Measurements from ENCODE around the gene CNTNAP2. TPM values are rescaled to one million over a fixed set of nuclear protein-coding genes. Genes with fewer than 3 reads are reported as not detected.

The CNTNAP2 gene
- total RNA-seq, 2 donors from 2014 or later: 171 to 228 TPM

DNA sequence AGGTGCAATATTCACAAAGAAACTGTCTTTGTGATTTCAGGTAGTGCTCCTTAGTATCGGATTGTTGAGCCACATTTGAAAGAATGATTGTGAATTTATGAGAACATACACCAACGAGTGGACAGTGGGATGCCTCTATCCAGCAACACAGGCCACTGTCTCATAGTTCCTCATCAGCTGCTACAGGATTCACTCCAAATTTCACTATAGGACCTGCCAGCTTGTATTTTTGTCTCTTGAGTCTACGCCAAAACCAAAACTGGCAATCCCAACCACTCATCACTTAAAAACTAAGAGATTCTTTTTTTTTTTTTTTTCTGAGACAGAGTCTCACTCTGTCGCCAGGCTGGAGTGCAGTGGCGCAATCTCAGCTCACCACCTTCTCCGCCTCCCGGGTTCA lies 964.5 kb downstream of the CNTNAP2 start:
- H3K36me3 Mint-ChIP-seq (ENCODE audit: low read depth): no peaks in the 10 kb centered on the region
- TF ChIP-seq, protein P1, sequence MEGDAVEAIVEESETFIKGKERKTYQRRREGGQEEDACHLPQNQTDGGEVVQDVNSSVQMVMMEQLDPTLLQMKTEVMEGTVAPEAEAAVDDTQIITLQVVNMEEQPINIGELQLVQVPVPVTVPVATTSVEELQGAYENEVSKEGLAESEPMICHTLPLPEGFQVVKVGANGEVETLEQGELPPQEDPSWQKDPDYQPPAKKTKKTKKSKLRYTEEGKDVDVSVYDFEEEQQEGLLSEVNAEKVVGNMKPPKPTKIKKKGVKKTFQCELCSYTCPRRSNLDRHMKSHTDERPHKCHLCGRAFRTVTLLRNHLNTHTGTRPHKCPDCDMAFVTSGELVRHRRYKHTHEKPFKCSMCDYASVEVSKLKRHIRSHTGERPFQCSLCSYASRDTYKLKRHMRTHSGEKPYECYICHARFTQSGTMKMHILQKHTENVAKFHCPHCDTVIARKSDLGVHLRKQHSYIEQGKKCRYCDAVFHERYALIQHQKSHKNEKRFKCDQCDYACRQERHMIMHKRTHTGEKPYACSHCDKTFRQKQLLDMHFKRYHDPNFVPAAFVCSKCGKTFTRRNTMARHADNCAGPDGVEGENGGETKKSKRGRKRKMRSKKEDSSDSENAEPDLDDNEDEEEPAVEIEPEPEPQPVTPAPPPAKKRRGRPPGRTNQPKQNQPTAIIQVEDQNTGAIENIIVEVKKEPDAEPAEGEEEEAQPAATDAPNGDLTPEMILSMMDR (conservative IDR thresholded peaks at IDR 0.05): no peak
- Histone ChIP-seq H3K9ac (ENCODE audit: extremely low read depth, low read length, poor library complexity, severe bottlenecking) (no peak overlapping the region), H3K27ac (ENCODE audit: low read depth, low read length) (no peak overlapping the region), H3K36me3 (ENCODE audit: control insufficient read depth, insufficient read depth, low read length) (no peaks in the 10 kb centered on the region), H3K4me3 (ENCODE audit: low read length) (no peak overlapping the region), H3K4me1 (ENCODE audit: control insufficient read depth, insufficient read depth, low read length) (no peaks in the 10 kb centered on the region), H3K9me3 (ENCODE audit: control insufficient read depth, low read length) (peaks cover 12% of the 10 kb centered on the region), H3K27me3 (ENCODE audit: control insufficient read depth, insufficient read depth, low read length, poor library complexity, severe bottlenecking) (no peaks in the 10 kb centered on the region)
- H3K9me3 Mint-ChIP-seq: no peaks in the 10 kb centered on the region
- H3K4me1 Mint-ChIP-seq: peaks cover 5% of the 10 kb centered on the region
- no peak overlapping the region for H3K4me3 Mint-ChIP-seq
- WGBS, 2 experiments (ENCODE audit: insufficient coverage in 1 of 2, insufficient read length in 1 of 2): 90 to 91% methylated on average over 2 to 7 of the region's 7 CpGs
- no peak for DNase-seq
- no peaks in the 10 kb centered on the region for H3K27me3 Mint-ChIP-seq (ENCODE audit: insufficient read depth)
- no peak overlapping the region for H3K27ac Mint-ChIP-seq

DNA sequence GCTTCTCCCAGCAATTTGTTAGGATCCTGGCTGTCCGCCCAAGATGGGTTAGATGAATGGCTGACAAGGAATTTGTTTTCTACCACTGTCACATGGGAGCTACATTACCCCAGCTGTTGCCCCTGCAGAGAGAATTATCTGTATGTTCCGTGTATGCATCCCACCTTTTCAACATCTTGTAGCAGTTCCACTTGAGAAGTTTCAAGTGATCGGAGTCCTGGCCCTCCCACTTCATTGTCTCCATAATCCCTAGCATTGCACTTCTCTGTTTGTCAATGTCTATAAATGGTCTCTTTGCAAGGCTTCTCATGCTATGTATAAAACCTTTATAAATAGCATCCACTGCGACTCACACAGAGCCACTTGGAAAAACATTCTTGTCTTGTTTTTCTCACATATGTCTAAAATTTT lies 972.5 kb downstream of the CNTNAP2 start:
- WGBS, 2 experiments (ENCODE audit: insufficient coverage in 1 of 2, insufficient read length in 1 of 2): 89 to 92% methylated on average over 3 to 4 of the region's 4 CpGs
- H3K4me3 ChIP-seq (ENCODE audit: low read length): no peak overlapping the region
- no peaks in the 10 kb centered on the region for H3K9me3 ChIP-seq (ENCODE audit: control insufficient read depth, low read length)
- no peaks in the 10 kb centered on the region for H3K27me3 ChIP-seq (ENCODE audit: control insufficient read depth, insufficient read depth, low read length, poor library complexity, severe bottlenecking)
- peaks cover 4% of the 10 kb centered on the region for H3K4me1 ChIP-seq (ENCODE audit: control insufficient read depth, insufficient read depth, low read length)
- DNase-seq: no peak
- TF ChIP-seq, protein P1 (conservative IDR thresholded peaks at IDR 0.05): no peak
- no peaks in the 10 kb centered on the region for H3K9me3 Mint-ChIP-seq
- no peaks in the 10 kb centered on the region for H3K36me3 ChIP-seq (ENCODE audit: control insufficient read depth, insufficient read depth, low read length)
- H3K27ac ChIP-seq (ENCODE audit: low read depth, low read length): no peak overlapping the region
- H3K9ac ChIP-seq (ENCODE audit: extremely low read depth, low read length, poor library complexity, severe bottlenecking): no peak overlapping the region
- H3K4me3 Mint-ChIP-seq: no peak overlapping the region
- H3K36me3 Mint-ChIP-seq (ENCODE audit: low read depth): no peaks in the 10 kb centered on the region
- peaks cover 2% of the 10 kb centered on the region for H3K4me1 Mint-ChIP-seq
- no peaks in the 10 kb centered on the region for H3K27me3 Mint-ChIP-seq (ENCODE audit: insufficient read depth)
- no peak overlapping the region for H3K27ac Mint-ChIP-seq

DNA sequence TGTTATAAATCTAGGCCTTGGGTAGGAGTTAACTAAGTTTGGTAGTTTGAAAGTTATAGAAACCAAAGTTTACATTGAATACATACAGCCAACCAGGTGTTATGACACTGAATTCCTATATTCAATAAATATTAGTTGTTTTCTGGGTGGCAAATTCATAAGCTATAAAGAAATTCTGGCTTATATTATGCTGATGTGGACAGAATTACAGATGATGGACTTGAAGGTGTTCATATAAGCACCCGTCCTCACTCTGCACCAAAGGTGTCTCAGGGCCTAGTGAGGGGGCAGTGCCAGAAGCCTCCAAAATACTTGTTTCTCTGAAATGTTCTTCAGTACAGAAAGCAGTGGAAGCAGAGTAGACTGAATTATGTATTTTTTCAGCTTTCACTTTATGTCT lies 973.0 kb downstream of the CNTNAP2 start:
- no peak overlapping the region for H3K9ac ChIP-seq (ENCODE audit: extremely low read depth, low read length, poor library complexity, severe bottlenecking)
- H3K9me3 ChIP-seq (ENCODE audit: control insufficient read depth, low read length): no peaks in the 10 kb centered on the region
- no peaks in the 10 kb centered on the region for H3K27me3 Mint-ChIP-seq (ENCODE audit: insufficient read depth)
- no peak overlapping the region for H3K4me3 Mint-ChIP-seq
- H3K27ac ChIP-seq (ENCODE audit: low read depth, low read length): no peak overlapping the region
- H3K4me1 ChIP-seq (ENCODE audit: control insufficient read depth, insufficient read depth, low read length): peaks cover 4% of the 10 kb centered on the region
- TF ChIP-seq, protein P1 (conservative IDR thresholded peaks at IDR 0.05): no peak
- no peaks in the 10 kb centered on the region for H3K9me3 Mint-ChIP-seq
- peaks cover 2% of the 10 kb centered on the region for H3K4me1 Mint-ChIP-seq
- WGBS, 2 experiments (ENCODE audit: insufficient coverage in 1 of 2, insufficient read length in 1 of 2): 86 to 100% methylated on average over 1 of the region's 1 CpG
- no peak overlapping the region for H3K4me3 ChIP-seq (ENCODE audit: low read length)
- no peak for DNase-seq
- H3K36me3 ChIP-seq (ENCODE audit: control insufficient read depth, insufficient read depth, low read length): no peaks in the 10 kb centered on the region
- H3K27me3 ChIP-seq (ENCODE audit: control insufficient read depth, insufficient read depth, low read length, poor library complexity, severe bottlenecking): no peaks in the 10 kb centered on the region
- H3K36me3 Mint-ChIP-seq (ENCODE audit: low read depth): no peaks in the 10 kb centered on the region
- H3K27ac Mint-ChIP-seq: no peak overlapping the region
